Measurements from ENCODE around the gene COL5A2.

The COL5A2 gene

DNA sequence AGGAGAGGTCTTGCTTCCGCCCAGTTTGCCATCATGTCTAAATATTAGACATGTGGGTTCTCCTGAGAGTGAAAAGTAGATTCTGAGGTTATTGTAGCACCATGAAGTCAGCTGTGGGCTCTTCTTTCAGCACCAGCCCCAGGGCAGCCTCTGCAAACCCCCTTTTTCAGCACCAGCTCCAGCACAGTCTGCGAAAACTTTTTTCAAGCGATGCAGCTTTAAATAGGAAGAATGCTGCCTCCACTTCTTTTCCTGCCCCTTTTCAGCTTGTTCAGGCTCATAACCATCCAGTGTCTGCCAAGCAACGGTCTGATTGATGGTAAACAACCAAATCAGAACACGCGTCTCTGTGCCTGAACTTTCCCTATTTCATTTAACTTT is at the start of gene COL5A2:
Gene COL5A2, minus strand, starts transcription at position 192 of the 381 bp plus-strand sequence. Its CDS starts 157 bp downstream, at position 35.
- no peak for DNase-seq (ENCODE audit: low read depth)

DNA sequence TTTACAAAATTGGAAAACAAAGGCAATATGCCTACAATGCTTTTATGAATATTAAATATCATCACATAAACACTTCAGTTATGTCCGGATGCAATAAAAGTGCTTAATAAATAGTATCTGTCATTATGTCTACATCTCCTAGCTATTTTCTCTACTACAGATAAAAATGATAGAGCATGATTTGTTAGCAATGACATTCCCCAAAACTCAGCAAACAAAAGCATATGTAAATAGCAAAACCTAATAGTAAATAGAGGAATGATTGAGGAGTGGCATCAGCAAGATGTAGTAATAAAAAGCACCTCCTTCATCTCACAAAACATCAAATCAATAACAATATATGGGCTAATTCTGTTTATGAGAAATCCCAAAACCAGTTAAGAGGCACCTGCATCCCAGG is 46.5 kb upstream of the COL5A2 start:
- no peak for DNase-seq (ENCODE audit: low read depth)

DNA sequence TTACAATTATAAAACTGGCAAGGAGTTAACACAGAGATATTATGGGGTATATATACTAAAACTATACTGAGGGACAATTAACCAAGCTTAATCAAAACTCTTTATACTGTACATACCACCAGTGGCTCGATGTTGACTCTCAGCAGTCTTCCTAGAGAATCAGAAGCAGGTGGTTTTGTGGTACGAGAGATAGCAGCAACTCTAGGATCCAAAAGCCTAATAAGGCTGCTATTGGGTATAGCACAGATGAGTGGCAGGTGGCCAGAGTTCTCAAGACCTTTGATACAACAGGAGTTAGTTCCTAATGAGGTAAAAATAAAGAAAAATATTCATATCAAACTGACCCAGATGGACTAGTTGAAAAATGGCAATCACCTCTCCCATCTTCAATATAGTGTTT is 45.5 kb upstream of the COL5A2 start:
- DNase-seq (ENCODE audit: low read depth), result no peak

DNA sequence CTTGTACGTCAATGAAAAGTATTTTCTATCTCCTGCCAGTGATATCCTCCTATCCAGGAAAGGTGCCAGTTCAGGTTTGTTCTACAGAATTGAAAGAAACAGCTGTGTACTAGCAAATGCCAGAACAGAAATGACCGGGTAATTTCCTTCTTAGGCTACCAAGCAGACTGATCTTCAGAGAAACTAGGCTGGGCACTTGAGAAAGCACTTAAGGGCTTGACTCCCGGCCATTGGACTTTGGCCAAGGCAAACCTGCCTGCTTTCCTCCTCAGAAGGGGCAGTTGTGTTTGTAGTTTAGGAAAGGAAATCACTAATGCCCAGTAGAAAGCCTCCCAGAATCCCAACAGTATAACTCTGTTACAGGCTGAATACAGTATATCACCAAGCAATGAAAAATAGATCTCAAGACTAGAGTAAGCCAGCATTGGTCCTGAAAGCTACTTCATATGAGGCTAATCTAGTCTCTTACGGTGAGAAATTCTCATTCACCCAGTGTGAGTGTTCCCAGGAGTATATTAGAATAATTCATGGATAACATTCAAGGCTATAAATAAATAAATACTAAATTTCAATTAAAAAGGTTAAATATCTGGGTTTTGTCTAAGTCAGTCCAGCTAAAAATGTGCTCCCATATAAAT is 43.0 kb upstream of the COL5A2 start:
- no peak for DNase-seq (ENCODE audit: low read depth)

DNA sequence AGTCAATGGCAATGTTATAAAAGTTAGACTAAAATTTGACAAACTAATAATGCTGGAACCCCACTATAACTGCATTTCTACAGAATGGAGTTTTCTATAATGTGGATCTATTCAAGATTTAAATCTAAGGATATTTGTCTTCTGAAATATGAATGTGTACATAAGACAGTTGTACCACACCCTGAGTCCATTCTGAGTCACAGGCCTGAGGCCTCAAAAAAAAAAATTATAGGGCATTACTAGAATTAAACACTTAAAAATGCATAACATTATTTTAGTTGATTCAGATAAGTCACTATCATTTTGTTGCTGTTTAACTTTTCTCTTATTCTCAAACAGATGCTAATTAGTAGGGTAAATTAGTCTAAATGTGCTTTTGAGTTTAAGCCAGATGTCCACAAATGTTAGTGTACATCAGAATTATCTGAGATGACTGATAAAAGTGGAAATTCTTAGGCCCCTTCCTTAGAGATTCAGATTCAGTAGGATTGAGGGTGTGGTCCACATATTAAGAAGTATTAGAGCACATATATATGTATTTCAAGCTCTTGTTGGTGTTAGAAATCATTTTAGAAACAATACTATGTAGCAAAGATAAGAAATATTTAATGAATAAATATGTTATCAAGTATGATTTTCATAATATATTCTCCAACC is 42.4 kb upstream of the COL5A2 start:
- no peak for DNase-seq (ENCODE audit: low read depth)

DNA sequence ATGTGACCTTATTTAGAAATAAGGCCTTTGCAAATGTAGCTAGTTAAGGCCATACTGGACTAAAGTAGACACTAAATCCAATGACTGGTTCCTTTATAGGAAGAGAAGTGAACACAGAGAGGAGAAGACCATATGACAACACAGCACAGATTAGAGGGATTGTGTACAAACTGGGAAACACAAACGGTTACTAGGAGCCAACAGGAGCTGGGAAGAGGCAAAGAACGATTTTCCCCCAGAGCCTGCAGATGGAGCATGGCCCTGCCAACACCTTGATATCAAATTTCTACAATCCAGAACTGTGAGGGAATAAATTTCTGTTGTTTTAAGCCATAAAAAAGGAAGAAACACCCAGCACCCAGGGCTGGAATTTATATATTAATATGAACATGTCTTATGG is 38.7 kb upstream of the COL5A2 start:
- no peak for DNase-seq (ENCODE audit: low read depth)

DNA sequence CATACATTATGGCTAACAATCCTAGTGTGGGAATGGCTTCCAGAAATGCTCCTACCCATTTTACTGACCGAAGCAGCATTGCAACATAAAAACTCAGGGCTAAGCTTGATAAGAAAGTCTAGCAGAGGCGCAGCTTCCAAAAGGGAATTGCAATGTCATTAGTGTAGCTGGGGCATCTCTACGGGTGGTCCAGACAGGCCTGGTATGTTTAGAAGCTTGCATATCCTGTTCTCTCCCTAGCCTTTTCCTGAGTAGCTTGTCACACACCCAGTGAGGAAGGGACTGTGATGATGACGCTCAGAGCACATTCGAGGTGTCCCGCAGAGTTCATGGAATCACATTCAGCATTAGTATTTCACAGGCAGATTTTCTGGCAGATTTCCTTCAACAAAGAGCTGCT is 38.0 kb upstream of the COL5A2 start:
- no peak for DNase-seq (ENCODE audit: low read depth)

DNA sequence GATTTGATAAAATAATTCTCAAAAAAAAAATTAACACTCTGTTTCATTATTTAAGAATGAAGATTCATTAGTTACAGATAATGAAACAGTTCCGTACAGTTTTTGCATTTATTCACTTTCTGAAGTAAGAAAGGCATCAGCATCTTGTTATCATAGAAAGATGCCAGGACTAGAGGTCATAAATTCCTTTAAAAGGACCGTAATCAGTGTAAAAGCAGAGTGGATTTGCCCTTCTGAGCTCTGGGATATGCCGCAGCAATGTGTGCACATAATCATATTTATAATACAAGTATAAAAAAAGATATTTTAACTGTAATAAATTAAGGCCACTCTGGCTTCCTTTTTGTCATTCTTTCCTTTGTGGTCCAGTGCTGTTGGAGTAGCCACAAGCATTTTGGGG is 37.5 kb upstream of the COL5A2 start:
- no peak for DNase-seq (ENCODE audit: low read depth)

DNA sequence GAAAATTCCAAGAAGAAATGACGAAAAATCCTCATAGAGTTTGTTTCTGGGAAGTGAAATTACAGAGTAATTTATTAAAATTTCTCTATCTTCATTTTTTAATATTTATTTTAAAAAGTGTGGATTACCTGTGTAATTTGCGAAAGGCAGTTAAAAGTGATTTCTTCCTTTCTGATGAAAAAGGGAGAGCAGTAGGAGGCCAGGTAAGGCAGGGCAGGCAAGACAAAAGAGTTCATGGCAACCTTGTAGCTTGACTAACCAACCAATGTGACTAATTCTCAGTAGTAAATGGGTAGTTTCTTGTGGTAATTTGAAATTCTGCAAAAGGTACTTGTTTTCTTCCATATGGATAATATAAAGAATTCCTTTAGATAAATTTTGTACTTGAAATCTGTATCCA is 34.9 kb upstream of the COL5A2 start:
- no peak for DNase-seq (ENCODE audit: low read depth)

DNA sequence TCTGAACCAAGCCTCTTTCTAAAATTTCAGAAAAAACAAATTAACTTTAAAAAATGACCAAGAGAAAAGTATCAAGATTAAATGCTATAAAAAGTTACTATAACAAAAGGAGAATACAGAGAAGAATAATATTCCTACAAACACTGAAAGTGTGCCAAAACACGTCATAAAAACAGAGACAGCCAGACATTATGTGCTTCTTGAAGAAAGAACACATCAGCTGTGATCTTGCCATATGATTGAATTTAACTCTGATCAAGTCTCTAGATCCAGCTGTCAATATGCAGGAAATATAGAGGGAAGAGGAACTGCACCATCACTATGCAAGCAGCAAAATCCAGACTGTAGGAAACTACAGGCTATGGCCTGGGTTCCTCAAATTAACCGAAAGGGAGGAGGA is 33.7 kb upstream of the COL5A2 start:
- DNase-seq (ENCODE audit: low read depth), result no peak

DNA sequence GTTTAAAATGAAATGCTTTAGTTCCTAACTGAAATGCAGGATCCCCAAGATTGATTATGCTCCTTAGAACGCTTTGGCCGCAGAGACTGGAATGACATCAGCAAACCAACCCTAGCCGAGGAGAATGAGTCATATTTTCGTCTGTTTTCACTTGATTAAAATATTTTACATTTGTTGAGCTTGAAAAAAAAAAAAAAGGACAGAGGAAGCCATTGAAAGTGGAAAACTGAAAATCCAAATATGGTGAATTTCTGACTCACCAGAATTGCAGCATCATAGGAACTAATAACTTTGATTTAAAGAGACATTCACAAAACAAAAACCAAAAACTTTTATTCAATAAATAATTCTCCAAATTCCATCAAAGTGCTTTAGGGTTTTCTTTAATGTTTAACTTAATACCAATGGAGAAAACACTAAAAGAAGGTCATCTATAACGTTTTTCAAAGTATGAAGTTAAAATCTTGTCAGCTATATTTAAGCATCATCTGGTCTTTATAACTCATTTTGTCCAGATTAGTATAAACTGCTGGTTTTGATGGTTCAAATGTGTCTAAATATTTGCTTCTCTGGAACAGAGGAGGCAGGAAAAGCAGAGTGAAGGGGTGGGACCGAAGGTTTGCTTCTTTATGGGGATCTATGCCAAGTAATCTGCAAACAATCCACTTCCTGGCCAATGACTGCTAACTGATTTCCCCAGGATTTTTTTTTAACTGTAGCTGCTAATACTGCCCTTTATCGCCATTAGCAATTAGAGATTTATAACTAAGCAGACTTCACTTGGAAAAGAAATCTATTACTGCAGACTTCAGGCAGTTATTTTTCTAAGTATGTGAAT is 30.9 kb upstream of the COL5A2 start:
- no peak for DNase-seq (ENCODE audit: low read depth)

DNA sequence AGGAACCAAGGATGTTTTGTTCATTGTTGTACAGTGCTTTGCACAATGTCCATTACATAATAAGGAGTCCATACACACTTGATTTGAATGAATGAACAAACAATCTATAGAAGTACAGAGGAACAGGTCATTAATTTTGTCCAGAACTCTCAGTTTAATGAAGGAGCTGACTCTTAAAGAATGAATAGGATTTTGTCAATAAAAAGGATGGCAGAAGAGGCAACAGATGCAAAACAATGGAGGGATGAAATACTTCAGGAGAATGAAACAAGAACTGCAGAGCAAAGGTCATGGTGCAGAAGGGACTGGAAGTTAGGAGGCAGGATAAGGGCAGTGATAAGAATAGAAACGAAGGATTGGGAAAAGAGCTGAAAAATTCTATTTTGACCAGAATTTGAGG is 28.7 kb upstream of the COL5A2 start:
- DNase-seq (ENCODE audit: low read depth), result no peak

DNA sequence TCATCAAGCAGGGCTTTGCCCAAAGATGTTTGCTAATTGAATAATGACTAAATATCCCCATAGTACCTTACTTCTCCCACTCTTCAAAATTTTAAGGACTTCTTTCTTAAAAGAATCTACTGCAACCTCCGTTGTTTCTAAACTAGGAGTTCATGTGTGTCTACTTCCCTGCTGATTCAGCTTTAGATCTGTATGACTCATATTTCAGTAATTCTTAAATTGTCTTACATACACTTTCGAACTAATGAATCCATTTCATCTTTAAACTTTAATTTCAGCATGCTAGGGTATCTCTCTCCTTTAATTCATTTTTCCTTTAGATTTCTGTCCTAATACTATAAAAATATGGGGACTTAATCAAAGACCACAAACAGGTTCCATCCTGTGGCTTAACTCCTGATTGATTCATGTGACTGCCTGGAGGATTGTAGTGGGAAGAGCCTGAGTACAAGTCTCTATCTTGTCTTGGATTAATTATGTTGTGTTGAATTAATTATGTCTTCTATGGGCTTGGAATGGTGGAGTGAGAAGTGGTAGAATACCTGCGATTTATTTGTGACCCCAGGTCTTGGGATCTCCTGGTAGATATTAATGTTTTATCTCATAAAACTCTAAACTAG is 24.9 kb upstream of the COL5A2 start:
- no peak for DNase-seq (ENCODE audit: low read depth)

DNA sequence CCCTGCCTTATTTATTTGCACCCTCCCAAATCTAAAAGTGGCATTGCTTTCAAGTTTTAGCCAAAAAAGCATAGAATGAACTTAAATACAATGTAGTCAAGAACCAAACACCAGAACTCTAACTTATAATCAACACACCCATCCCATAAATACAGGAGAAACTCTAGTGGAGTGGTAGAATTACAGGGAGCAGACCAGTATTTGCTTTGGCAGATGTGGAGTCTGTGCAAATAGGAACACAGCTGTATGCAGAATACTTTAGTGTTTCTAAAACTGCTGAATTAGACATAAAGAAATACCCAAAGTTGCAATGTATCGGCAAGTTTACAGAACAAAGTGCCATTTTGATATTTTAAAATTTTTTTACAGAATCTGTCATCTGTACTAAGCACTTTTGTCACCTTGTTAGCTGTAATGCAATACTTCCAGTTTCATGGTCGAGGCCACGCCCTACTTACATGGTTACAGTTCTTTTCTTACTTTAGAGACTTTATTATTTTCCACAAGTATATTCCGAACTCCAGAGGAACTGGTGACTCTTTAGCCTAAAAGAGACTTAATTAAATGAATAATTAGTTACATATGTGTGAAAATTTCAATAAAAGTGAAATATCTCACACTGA is 23.7 kb upstream of the COL5A2 start:
- no peak for DNase-seq (ENCODE audit: low read depth)

DNA sequence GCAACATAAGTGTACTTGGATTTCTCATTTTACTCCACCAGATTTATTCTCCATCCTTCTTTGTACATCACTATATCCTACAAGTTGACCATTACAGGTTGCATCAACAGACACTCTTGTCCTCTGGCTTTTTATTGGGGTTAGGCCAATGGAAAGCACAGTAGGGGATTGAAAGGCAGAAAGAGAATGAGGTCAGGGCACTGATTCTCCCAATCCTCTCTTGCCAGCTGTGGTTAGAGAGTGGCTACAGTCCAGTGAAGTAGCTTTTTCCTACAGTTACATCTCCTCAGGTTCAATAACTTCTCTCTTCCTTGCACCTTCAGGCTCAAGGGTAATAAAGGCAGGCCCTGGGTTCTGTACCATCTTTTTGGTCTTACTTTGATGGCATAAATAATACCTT is 20.2 kb upstream of the COL5A2 start:
- no peak for DNase-seq (ENCODE audit: low read depth)

DNA sequence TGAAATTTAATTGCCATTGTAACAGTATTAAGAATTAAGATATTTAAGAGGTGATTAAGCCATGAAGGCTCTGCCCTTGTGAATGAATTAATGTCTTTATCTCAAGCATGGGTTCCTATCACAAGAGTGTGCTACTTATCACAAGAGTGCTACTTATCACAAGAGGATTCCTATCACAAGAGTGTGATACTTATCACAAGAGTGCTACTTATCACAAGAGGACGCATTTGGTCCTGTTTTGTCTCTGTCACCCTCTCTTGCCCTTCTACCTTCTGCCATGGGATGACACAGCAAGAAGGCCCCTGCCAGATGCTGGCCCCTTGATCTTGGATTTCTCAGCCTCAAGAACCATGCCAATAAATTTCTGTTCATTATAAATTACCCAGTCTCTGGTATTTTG is 13.2 kb upstream of the COL5A2 start:
- DNase-seq (ENCODE audit: low read depth), result no peak

DNA sequence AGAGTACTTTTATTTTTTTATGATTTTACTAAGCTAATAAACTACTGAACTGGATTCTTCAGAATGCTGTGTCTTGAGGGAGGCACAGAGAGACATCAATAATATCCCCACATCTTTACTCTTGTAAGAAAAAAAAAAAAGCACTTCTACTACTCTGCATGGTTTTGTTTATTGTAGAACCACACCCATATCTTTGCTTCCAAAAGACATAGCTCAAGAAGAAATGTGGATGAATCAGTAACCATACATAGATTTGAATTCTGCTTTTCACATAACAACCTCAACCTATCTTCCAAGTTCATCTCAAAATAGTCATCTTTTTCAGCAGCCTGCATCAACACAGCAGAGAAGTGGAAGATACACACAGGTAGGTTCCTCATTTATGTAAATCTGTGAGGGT is 12.2 kb upstream of the COL5A2 start:
- no peak for DNase-seq (ENCODE audit: low read depth)

DNA sequence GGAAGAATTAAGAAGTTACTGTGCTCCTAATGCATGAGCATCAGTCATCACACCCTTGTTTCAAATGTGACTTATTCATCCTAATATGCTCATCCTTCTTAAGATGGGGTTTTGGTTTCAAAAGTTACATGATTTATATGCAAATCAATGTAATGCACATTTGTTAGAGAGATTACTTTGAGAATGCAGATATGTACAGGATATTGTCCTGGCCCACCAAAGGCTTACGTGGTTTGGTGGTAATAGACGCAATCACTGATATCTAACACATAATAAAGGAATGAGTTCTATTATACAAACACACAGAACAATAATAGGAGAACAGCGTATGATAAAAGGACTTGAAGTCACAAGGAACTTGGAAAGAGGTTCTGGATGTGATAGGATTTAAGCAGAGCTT is 11.1 kb upstream of the COL5A2 start:
- DNase-seq (ENCODE audit: low read depth), result no peak

DNA sequence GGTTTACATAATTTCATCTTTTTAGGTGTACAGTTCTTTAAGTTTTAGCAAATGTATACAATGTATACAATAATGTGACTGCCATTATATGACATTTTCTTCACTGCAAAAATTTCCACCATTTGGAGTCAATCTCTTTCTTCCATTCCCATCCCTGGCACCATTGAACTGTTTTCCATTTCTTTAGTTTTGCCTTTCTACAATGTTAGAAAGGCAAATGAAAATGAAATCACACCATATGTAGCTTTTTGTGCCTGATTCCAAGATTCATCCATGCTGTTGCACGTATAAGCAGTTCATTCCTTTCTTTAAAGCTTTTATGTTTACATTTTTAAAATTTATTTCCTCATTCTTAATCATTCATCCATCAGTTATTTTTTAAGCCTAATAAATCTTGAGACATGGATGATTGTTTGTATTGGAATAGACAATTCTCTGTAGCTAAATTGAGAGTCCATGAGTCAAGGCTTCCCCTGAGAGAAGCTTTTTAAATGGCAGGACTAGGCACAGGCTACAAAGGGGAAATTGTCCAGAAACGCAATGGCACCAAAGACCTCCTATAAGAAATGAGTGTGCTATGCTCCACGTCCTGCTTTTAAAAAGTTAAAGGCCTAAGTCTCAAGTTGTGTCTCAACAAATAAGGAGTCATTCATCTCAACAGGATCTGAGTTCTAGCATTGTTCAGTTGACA is 8.7 kb upstream of the COL5A2 start:
- no peak for DNase-seq (ENCODE audit: low read depth)

DNA sequence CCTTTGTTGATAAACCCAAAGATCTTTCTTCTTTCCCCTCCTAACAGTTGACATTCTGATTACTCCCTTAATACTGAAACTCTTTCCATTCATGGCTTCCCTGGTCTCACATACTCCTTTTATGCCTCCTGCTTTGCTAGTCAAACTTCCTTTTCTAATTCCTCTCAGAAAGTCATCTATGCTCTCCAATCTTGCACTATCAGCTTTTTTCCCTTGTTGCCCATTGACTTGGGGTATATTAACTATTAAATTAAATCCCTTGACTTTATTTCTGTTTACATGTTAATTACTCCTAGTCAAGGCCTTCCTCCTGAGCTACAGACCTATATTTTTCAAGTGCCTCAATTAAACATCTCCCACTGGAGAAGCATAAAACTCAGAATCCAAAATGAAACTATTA is 3.6 kb upstream of the COL5A2 start:
- DNase-seq (ENCODE audit: low read depth), result no peak

DNA sequence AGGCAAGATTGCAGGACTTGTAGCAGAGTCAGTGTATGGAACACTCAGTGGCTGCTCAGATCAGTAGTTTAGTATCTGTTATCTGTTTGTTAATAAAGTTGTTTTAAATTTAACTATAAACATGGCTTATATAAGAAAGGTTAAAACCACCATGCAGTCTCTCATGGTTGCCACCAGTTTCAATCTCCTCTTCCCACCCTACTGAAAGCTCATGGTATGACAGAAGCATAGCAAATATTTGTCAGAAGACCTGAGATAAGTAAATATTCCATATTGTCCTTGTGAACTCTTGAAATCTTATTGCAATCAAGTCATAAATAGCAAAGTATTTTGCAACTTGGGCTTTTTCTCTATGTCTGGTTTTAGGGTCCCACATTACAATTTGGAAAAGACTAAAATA is 2.1 kb upstream of the COL5A2 start:
- no peak for DNase-seq (ENCODE audit: low read depth)
